GM19372 (cell line): Measurements from ENCODE around the gene CD46.
A peak's percentile ranks its signal among the peaks of the same experiment; 100 is the strongest.

Experiments
- ATAC-seq: cut with Tn5 transposase; IDR thresholded peaks from one replicate; pipeline ENCODE4 v1.9.1; 2021; ENCODE audit warnings: mild to moderate bottlenecking, low read depth, moderate library complexity; ENCODE audit not compliant: unreplicated experiment

The CD46 gene

GRCh38 chr1:207812778-207813511 lies 61.1 kb downstream of the CD46 start:
- no peak for ATAC-seq

GRCh38 chr1:207813512-207813881 lies 61.6 kb downstream of the CD46 start:
- no peak for ATAC-seq

- ATAC-seq: no peak
Measured at GRCh38 chr1:207813946-207814345, 62.1 kb downstream of the CD46 start.

- no peak for ATAC-seq
Measured at GRCh38 chr1:207814469-207814868, 62.6 kb downstream of the CD46 start.

GRCh38 chr1:207815466-207815865 lies 63.6 kb downstream of the CD46 start:
- ATAC-seq: no peak

GRCh38 chr1:207815913-207816291 lies 64.0 kb downstream of the CD46 start:
- ATAC-seq: no peak

- ATAC-seq: no peak
Measured at GRCh38 chr1:207817166-207817565, 65.3 kb downstream of the CD46 start.

- ATAC-seq: no peak
Measured at GRCh38 chr1:207817778-207818751, 66.2 kb downstream of the CD46 start.

GRCh38 chr1:207818971-207819451 lies 67.2 kb downstream of the CD46 start:
- ATAC-seq: no peak

- ATAC-seq: no peak
Measured at GRCh38 chr1:207820568-207821463, 69.0 kb downstream of the CD46 start.

- no peak for ATAC-seq
Measured at GRCh38 chr1:207821464-207822045, 69.7 kb downstream of the CD46 start.

- peak; percentile 34 for ATAC-seq
Measured at GRCh38 chr1:207822124-207822601, 70.3 kb downstream of the CD46 start.

- ATAC-seq: peak; percentile 68
Measured at GRCh38 chr1:207822602-207823451, 71.0 kb downstream of the CD46 start.

GRCh38 chr1:207823531-207823879 lies 71.7 kb downstream of the CD46 start:
- ATAC-seq: no peak

GRCh38 chr1:207823880-207824566 lies 72.2 kb downstream of the CD46 start:
- peak; percentile 24 for ATAC-seq

- ATAC-seq: no peak
Measured at GRCh38 chr1:207824691-207825408, 73.0 kb downstream of the CD46 start.

GRCh38 chr1:207825409-207825695 lies 73.5 kb downstream of the CD46 start:
- ATAC-seq: no peak
